Measurements from ENCODE around the gene FAM107B.
A peak's percentile ranks its signal among the peaks of the same experiment; 100 is the strongest.

Gene FAM107B

GRCh38 chr10:14527134-14527844 is 247.4 kb downstream of the FAM107B start:
- DNase-seq, result no peak

- DNase-seq, result no peak
Observed at GRCh38 chr10:14526326-14526725, 248.4 kb downstream of the FAM107B start.

GRCh38 chr10:14524691-14525324 is 249.9 kb downstream of the FAM107B start:
- DNase-seq, result no peak

- peak; percentile 87 for DNase-seq
Observed at GRCh38 chr10:14523286-14523685, 251.4 kb downstream of the FAM107B start.

DNA sequence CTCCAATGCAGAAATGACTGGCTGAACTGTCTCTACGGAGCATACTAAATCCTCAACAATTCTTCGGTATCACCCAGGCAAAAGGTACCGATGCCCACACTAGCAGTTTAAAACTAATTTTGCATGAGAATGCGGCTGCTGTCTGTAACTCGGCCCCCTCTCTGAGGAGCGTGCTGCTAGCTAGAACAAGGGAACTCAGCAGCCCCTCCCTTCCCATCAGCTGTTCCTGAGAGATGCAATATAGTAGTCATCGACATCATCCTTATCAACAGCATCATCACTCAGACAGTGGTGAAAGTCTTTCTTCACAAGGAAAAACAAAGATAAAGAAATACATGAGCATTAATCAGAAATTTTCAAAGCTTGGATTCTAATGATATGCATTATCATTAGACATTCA is 254.9 kb downstream of the FAM107B start:
- DNase-seq, result no peak

GRCh38 chr10:14518149-14518548 is 256.5 kb downstream of the FAM107B start:
- no peak for DNase-seq

DNA sequence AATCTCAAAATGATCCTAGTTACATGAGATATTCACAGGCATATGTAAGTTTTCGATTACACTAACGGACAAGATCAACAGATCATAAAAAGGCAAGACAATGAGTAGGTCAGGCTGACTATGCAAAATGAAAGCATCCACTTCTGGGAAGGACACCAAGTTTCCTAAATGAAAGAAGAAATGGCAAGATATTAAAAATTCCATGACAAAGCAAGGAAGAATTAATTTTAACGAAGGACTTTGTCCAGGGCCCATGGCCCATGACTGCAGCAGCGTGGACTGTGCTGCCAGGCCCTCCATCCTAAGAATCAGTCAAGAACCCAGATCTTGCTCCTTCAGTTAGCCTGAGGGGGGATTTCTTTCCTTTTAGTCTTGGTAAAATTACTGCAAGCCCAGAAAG is 261.6 kb downstream of the FAM107B start:
- no peak for DNase-seq

DNA sequence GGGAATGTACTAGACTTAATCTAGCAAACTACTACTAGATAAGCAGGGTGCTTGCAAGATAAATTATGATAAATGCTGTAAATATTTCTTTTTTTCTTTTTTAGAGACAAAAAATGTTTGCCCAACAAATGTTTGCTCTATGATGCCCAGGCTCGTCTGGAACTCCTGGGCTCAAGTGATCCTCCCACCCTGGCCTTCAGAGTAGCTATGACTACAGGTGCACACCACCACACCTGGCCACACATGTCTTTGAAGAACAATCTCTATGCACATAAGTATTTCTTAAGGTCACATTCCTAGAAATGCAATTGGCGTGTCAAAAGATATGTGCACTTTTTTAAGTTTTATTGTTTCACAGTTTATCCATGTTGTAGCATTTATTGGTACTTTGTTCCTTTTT is 264.4 kb downstream of the FAM107B start:
- no peak for DNase-seq

DNA sequence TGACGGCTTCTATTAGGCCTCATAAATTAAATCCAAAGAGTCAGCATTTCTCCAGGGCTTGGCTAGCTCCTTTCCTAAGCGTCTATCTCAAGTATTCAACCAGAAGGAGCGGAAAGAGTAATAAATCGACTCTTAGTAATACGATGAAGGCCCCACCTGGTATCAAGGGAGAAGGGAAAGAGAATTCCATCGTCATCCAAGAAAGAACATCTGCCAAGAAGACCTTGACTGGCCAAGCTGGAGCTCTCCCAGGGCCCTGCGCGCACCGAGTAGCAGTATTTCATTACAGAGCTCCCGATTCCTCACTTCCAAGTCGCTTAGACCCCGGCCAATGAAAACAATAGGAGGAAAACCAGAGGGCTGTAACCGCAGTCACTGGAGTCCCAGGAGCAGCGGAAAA is 266.0 kb downstream of the FAM107B start:
- no peak for DNase-seq

DNA sequence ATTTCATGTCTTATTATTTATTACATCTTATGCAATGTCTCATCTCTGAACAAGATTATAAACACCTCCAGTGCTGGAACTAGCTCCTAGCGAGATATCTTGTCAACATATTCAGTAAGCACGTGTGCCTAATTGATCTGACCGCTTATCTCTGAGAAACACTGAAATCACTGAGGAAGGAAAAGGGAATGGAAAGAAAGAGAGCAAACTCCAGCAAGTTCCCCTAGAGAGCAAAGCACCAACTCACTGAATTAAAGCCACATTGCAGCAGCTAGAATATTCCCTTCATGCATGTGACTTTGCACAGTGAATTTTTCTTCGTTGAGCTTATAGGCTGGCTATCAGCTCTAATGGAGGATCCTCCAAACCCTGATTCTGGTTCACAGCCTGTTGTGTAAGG is 266.9 kb downstream of the FAM107B start:
- no peak for DNase-seq

DNA sequence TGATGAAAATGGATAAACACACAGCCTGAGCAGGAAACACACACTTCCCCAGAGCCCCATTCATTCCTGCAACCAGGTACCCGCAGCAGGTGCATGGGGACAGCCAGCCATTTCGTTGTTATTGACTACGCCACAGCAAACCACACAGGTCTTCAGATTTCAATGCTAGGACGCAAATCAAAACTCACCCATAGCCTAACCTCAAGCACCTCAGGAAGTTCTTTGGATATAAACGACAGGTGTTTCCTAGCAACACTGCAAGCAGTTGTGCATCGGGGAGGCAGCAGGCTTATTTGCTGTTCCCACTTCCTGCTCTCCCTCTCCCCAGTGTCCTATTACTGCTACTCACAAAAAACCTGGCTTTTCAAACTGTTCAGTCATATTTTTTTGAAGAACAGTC is 267.5 kb downstream of the FAM107B start:
- DNase-seq, result no peak

DNA sequence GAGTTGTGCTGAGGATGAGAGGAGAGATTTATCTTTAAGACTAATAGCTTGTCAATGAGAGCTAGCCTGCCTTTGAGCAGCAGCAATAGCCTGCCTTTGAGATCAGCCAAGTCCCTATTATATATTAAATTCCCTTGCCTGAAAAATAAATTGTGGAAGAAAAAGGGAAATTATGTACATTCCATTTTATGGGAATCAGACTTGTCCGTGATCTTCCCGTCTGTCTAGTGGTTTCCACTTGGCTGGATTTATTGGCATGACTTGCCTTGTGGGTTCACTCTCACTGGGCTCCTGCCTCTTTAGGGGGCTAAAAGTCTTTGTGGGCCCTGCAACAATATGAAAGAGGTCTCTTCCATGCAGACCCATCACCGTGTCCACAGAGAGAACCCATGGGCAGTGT is 272.3 kb downstream of the FAM107B start:
- DNase-seq, result no peak

DNA sequence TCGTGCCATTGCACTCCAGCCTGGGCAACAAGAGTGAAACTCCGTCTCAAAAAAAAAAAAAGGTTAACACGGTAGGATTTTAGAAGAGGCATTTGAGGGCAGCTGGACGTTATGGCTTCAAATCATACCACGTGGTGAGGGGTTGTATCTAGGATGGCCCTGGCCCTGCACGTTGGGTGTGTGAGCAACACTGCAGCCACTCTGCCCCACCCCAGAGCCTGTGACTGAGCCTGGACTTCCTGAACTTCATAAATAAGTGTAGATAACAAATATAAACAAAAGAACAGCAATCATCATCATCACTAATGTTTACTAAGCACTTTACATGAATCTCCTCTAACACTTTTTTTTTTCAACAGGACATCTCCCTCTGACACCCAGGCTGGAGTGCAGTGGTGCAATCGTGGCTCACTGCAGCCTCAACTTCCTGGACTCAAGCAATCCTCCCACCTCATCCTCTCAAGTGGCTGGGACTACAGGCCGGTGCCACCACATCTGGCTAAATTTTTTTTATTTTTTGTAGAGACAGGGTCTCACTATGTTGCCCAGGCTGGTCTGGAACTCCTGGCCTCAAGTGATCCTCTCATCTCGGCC is 274.4 kb downstream of the FAM107B start:
- DNase-seq, result no peak

DNA sequence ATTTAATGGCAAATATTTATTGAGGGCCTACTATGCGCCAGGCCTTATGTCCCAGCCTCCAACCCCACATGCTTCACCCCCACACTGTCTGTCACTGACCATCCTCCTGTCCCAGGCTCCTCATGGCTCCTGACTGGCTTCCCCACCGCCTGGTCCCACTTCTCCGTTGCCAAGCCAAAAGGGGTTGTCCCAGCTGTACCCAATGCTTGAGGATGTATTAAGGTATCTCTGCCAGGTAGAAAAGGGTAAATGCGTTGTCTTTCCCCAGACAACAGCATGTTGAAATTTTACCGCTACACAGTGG is 275.1 kb downstream of the FAM107B start:
- DNase-seq, result no peak

- DNase-seq, result no peak
Observed at GRCh38 chr10:14498326-14498725, 276.4 kb downstream of the FAM107B start.

DNA sequence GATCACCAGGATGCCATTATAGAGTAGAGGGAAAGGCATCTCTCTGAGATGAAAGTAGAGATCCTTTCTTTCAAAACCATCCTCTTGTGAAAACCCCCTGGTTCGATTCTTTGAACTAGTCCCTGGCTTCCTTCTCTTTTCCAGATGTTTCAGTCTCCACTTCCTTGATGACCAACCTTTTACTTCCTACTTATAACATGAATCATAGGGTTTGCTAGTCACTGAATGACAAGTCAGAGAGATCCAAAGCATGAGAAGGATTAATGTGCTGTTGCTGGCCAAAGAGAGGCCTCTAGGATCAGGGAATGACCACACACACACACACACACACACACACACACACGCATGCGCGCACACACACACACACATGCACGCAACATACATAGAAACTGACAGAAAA is 282.9 kb downstream of the FAM107B start:
- no peak for DNase-seq

GRCh38 chr10:14489522-14490177 is 285.0 kb downstream of the FAM107B start:
- no peak for DNase-seq

- DNase-seq, result no peak
Observed at GRCh38 chr10:14487488-14487883, 287.2 kb downstream of the FAM107B start.

GRCh38 chr10:14486777-14487487 is 287.8 kb downstream of the FAM107B start:
- DNase-seq, result no peak

- no peak for DNase-seq
Observed at GRCh38 chr10:14485986-14486385, 288.7 kb downstream of the FAM107B start.

DNA sequence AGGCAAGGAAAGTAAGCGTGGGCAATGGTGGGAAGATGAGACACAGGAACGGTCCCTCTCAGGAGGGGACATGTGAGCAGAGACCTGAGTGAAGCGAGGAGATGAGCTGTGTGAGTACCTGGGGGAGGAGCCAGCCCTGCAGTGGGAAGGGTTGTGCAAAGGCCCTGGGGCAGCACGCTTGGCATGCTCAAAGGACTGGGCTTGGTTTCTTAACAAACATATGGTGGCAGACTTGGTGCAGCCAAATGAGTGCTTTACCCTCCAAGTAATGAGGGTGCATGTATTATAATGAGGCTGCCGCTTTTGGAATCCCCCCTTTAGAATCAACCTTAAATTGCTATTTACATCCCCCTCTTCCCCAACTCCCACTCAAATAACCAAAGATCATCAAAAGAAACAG is 291.3 kb downstream of the FAM107B start:
- no peak for DNase-seq

DNA sequence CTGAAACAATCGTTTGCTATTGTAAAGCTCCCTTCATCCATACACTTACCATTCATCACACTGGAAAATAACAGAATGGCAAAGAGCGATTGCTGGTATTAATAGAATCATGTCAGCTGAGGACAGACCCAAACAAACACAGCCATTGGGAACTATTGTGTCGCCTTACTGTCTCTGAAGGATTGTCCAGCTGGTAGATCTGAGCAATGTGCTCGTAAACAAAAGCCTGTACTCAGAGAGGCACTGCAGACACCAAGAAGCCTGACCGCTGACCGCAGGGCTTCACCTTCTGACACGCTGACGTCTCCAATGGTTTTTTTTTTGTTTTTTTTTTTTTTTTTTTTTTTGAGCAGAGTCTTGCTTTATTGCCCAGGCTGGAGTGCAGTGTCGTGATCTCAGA is 292.9 kb downstream of the FAM107B start:
- no peak for DNase-seq

GRCh38 chr10:14481014-14481413 is 293.7 kb downstream of the FAM107B start:
- DNase-seq, result no peak

DNA sequence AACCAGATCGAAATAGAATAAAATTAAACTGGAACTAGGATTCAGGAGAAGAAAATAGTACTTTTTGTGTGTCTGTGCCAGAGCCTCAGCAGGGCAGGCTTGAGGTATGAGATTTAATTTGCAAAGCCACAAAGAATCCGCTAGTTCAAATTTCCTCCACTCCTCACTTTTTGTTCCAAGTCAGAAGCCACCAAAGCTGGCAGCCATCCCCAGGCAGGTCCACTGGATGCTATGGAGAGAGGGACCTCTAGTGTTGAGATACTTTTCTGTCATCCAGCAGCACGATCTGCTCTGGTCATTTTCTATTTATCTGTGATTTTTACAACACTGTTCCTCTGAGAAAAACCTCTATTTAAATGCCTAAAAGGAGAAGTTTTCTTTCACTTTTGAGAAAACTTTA is 296.1 kb downstream of the FAM107B start:
- peak; percentile 92 for DNase-seq

Data from kidney glomerular epithelial cell (primary cell).